AG04449 (cell line): Measurements from ENCODE around the gene GYG2.

ENCODE experiments used
- CTCF ChIA-PET: fragments of 350-600 bp; formaldehyde crosslinking; extraction: SDS; loops from one replicate; lab custom pipeline; 2021; ENCODE audit warnings: antibody characterized with exemption; lab: Yijun Ruan, JAX
- POLR2A ChIA-PET: fragments of 400-600, 350-600 bp; formaldehyde crosslinking; extraction: SDS; loops from one replicate; lab custom pipeline; 2020; ENCODE audit warnings: antibody characterized with exemption, inconsistent platforms; lab: Yijun Ruan, JAX
- DNase-seq: peaks from one replicate; pipeline ENCODE4 v3.0.0-alpha.2; 2010; ENCODE audit warnings: low read depth, low spot score
- H3K4me3 ChIP-seq: 2 replicates; pipeline ENCODE4 v1.5.1; 2011; ENCODE audit warnings: low read depth, mild to moderate bottlenecking, control low read depth, low read length
- TF ChIP-seq, protein P1 (sequence below): IDR thresholded peaks from one replicate; pipeline ENCODE4 v1.5.1; 2011; ENCODE audit warnings: mild to moderate bottlenecking, moderate library complexity, low read length, control low read depth, inconsistent platforms; ENCODE audit not compliant: insufficient read depth; ENCODE audit errors: missing control alignments

Gene GYG2

DNA sequence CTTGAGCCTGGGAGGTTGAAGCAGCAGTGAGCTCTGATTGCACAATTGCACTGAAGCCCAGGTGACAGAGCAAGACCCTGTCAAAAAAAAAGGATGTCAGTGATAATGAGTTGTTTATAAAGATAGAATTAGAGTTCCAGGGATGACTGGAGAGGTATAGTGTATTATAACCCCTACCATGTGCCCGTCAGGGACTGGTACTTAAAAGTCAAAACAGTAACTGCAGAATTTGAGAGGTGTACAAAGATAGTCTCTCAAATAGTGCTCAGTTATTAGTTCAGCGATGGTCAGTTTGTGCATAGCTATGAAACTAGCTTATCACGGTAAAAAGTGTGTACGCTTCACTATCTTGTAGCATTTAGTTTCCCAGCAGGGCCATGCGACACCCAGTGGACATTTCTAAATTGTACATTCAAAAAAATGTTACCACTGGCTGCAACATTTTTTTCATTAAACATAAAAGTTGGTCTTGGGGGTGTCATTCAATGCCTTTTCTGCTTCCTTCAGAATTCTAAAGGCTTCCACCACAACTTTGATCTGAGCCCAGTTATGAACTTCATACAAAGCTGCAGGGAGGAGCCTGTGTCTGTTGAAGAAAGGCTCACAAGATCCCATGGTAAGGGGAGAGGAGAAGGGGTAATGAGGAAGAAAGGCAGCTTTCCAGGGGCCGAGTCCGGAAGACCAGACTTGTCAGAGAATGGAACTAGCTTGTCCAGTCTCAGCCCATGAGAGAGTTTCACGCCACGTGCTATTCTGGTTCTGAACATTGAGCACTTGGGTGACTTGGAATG is 9.2 kb upstream of the GYG2 start:
- TF ChIP-seq, protein P1, sequence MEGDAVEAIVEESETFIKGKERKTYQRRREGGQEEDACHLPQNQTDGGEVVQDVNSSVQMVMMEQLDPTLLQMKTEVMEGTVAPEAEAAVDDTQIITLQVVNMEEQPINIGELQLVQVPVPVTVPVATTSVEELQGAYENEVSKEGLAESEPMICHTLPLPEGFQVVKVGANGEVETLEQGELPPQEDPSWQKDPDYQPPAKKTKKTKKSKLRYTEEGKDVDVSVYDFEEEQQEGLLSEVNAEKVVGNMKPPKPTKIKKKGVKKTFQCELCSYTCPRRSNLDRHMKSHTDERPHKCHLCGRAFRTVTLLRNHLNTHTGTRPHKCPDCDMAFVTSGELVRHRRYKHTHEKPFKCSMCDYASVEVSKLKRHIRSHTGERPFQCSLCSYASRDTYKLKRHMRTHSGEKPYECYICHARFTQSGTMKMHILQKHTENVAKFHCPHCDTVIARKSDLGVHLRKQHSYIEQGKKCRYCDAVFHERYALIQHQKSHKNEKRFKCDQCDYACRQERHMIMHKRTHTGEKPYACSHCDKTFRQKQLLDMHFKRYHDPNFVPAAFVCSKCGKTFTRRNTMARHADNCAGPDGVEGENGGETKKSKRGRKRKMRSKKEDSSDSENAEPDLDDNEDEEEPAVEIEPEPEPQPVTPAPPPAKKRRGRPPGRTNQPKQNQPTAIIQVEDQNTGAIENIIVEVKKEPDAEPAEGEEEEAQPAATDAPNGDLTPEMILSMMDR, result peak; percentile 21
- POLR2A ChIA-PET, result no interaction called here
- CTCF ChIA-PET, result interaction anchor here (1.0 to 2.0 kb wide), 3 partner anchors 9 to 15 kb away, joined by 3 to 5 read pairs (median 5); no protein-coding TSS in a partner anchor
- no peak overlapping the region for H3K4me3 ChIP-seq
- DNase-seq, result no peak

DNA sequence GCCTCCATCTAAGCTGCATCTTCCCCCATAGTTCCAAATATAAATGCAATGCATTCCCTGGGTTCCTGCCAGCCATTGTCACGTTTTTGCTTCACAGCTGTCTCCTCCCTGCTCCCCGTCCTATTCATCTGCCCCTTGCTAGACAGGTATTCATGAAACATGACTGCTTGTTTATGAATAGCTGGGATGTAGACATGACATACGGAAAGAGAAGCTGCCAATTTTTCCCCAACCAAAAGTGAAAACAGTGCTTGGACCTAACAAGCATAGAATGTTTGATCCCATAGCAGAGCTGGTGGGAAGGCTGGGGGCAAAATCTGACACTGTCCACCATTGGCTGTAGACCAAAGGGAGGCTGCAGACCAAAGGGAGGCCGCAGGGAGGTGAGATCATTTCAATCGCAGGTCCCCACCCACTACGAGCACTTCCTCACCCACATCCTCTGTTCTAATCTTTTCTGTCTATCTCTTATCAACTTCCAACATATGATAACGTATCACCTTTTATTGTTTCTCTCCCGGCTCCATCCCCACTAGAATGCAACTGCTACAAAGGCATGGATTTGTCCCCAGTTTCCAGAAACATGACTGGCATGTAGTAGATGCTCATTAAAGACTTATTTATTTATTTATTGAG is 8.5 kb upstream of the GYG2 start:
- CTCF ChIA-PET, result interaction anchor here (1.0 to 2.0 kb wide), 4 partner anchors 9 to 17 kb away, joined by 3 to 5 read pairs (median 4); no protein-coding TSS in a partner anchor
- TF ChIP-seq, protein P1, result no peak
- DNase-seq, result no peak
- POLR2A ChIA-PET, result no interaction called here
- no peak overlapping the region for H3K4me3 ChIP-seq

DNA sequence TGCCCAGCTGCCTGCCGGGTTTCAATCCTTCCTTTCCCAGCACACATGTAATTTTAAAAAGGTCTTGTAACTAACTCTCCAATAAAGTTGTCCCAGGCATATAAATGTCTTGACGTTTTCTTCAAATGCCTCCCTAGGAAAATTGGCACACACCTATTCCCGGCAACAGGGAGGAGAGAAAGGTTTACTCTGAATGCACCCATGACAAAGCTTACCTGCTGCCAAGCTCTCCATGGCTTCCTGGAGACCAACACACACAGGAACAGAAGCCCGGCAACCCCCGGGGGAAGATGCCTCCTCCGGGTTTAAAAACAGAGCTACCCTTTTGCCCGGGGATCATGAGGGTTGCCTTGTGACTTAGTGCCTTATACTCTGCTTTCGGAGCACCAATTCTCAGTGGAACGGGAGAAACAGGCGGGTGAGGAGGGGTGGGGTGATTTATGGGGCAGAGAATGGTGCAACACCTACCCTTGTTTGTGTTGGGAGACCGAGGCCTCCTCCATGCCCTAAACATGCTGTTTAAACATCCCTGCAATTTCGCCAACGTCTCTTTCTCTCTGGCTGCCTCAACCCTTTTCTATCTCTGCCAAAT is 4.8 kb upstream of the GYG2 start:
- no peak for DNase-seq
- no peak overlapping the region for H3K4me3 ChIP-seq
- ChIA-PET CTCF (interaction anchor here (1.5 kb wide), 1 partner anchor 9 kb away, joined by 5 read pairs; no protein-coding TSS in a partner anchor), POLR2A (no interaction called here)
- TF ChIP-seq, protein P1, result no peak

DNA sequence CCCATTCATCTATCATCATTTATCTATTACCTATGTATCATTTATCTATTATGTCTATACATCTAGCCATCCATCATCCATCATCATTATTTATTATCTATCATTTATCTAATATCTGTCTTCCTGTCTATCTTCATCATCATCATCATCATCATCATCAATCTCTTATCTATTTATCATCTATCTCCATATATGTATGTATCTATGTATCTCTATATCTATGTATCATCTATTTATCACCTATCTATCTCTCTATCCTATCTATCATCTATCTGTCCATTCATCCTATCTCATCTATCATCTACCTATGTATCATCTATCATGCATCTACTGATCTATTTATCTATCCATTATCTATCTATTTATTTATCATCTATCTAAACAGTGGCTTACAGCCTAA is 3.8 kb upstream of the GYG2 start:
- no peak overlapping the region for H3K4me3 ChIP-seq
- CTCF ChIA-PET, result no interaction called here
- POLR2A ChIA-PET, result no interaction called here
- TF ChIP-seq, protein P1, result no peak
- DNase-seq, result no peak

DNA sequence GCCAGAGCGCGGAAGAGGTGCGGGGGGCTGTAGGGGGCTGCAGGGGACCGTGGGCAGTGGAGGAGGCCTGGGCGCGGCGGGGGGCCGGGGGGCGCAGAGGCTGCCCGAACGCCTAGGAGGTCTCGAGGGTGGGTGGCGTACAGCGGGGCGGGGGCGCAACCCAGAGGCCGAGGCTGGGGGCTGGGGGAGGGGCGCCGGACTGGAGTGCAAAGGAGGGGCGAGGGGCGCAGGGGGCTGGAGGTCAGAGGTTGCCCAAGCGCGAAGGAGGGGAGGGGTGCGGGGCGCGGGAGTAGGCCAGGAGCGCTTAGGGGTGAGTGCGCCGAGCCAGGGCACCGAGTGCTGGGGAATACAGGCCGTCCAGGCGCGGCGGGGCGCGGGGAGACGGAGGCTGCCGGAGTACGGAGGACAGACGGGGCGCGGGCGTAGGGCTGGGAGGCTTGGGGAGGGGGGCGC is 255 bp downstream of the GYG2 start:
- DNase-seq, result no peak
- H3K4me3 ChIP-seq, result peak overlapping the region; percentile 56
- POLR2A ChIA-PET, result no interaction called here
- TF ChIP-seq, protein P1, result no peak
- CTCF ChIA-PET, result no interaction called here
